Upper lobe of left lung (tissue), 4 donors: Measurements from ENCODE around the gene AANAT.

Experiments
- EP300 ChIP-seq, 4 donors: sonication (generic); formaldehyde crosslinking; IDR thresholded peaks; one replicate each; pipeline ENCODE4 v1.5.1; 2017; ENCODE audit warnings: antibody characterized with exemption in 4 of 4, control low read depth in 2 of 4
- POLR2A ChIP-seq, 4 donors: fragments of 450-650 bp; IDR thresholded peaks; one replicate each; pipeline ENCODE4 v1.5.1; 2016 to 2017; ENCODE audit warnings: antibody characterized with exemption in 4 of 4, mild to moderate bottlenecking in 2 of 4
- POLR2AphosphoS5 ChIP-seq, 2 donors: sonication (generic); formaldehyde crosslinking; IDR thresholded peaks; one replicate each; pipeline ENCODE4 v1.5.1; 2017; ENCODE audit warnings: antibody characterized with exemption in 2 of 2

GRCh38 chr17:76498876-76499251 lies 31.5 kb downstream of the AANAT start:
- no peak for TF ChIP-seq POLR2A (IDR thresholded peaks at IDR 0.05)
- TF ChIP-seq POLR2AphosphoS5 (IDR thresholded peaks at IDR 0.05), result no peak
- TF ChIP-seq EP300 (IDR thresholded peaks at IDR 0.05), result no peak
